ENCODE measurements around the gene FAM13A. TPM values are rescaled to one million over a fixed set of nuclear protein-coding genes. Genes with fewer than 3 reads are reported as not detected.

The FAM13A gene
- total and polyA plus RNA-seq, 2 of the 8 experiments (the other 6 are each of a cell fraction or from before 2014, with no cell fraction given), result 7.1 to 16.5 TPM

DNA sequence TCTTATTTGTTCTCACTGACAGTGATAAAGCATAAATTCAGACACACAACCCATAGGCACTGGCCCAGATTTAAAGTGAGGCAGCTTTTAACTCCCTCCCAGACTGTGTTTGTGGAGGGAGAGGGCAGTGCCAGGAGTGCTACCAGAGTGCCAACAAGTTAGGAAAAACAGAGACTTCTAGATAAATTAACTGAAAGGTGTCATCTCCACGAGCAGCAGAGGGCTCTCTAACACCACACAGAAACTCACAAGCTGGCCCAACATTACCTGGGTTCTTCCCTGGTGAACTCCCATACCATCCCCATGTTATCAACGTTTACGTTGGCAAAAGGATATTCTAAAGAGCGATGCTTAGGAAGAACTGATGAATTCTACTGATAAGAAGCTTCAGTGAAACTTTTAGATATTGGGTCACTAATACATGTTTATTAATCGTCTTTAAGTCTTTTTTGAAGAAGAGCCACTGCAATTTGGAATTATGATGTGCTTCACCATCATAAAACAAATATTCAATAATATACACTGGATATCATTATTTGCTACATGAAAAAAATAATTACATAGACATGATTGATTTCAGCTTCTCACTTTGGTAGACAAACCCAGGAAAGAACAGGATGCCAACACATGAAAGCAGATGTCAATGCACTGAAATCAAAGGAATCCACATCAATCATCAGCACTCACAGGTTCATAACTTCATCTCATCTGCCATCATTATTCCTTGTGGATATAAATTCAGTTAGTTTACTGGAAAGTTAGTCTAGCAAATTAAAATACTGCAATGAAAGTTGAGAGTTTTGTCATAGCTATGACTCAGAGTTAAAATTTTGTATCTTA, 238.1 kb downstream of the FAM13A start:
- DNase-seq (ENCODE audit: low read depth in 1 of 2, low spot score in 2 of 2), result peak in 1 of 2 experiments; percentile 54
- Histone ChIP-seq H3K56ac (replicated peaks; ENCODE audit: insufficient read length, low read depth, low read length) (no peak overlapping the region), H3K23ac (ENCODE audit: insufficient read length) (no peak overlapping the region), H3K27me3 (replicated peaks in 1 of 4; ENCODE audit: control insufficient read depth in 3 of 4, extremely low read depth in 1 of 4, insufficient read depth in 3 of 4, low read length in 3 of 4) (no peaks in the 10 kb centered on the region), H3K79me1 (ENCODE audit: low read depth, low read length) (no peaks in the 10 kb centered on the region), H3K4me1 (replicated peaks in 1 of 4; ENCODE audit: control insufficient read depth in 3 of 4, insufficient read depth in 4 of 4, low read length in 3 of 4) (peaks cover 0 to 8% (median 4%) of the 10 kb centered on the region in 4 experiments; a peak in 5 of 7 replicates), H2AK5ac (ENCODE audit: low read depth, low read length) (no peak overlapping the region), H3K79me2 (ENCODE audit: control insufficient read depth in 1 of 2, insufficient read depth in 2 of 2, low read length in 2 of 2) (no peaks in the 10 kb centered on the region), H4K5ac (ENCODE audit: insufficient read length, low read depth, low read length) (no peak overlapping the region), H4K8ac (ENCODE audit: extremely low read depth, insufficient read depth, low read length) (no peak overlapping the region), H3K4me3 (ENCODE audit: extremely low read depth in 1 of 4, insufficient read depth in 2 of 4, low read depth in 3 of 4, low read length in 4 of 4) (no peak overlapping the region), H3K18ac (ENCODE audit: extremely low read depth, low read length) (no peak overlapping the region), H3K36me3 (ENCODE audit: control insufficient read depth in 2 of 4, insufficient read depth in 4 of 4, low read length in 3 of 4) (no peaks in the 10 kb centered on the region), H2BK5ac (ENCODE audit: low read depth, low read length) (no peak overlapping the region), H4K20me1 (replicated peaks in 1 of 2; ENCODE audit: control insufficient read depth in 1 of 2, insufficient read depth in 2 of 2, low read length in 2 of 2) (no peaks in the 10 kb centered on the region), H3K9me3 (ENCODE audit: insufficient read depth in 2 of 2, low read depth in 1 of 2, low read length in 1 of 2) (no peaks in the 10 kb centered on the region), H2AFZ (ENCODE audit: low read length) (no peak overlapping the region), H2BK20ac (ENCODE audit: low read length) (no peak overlapping the region), H3K14ac (ENCODE audit: insufficient read length) (no peak overlapping the region), H4K91ac (replicated peaks; ENCODE audit: insufficient read length, low read length) (no peak overlapping the region), H3K4me2 (ENCODE audit: insufficient read depth in 1 of 2, low read depth in 2 of 2, low read length in 2 of 2) (no peak overlapping the region), H2BK12ac (ENCODE audit: low read depth, low read length) (no peak overlapping the region), H3K23me2 (ENCODE audit: low read depth, low read length) (peaks cover 4% of the 10 kb centered on the region; the same call in 1 of the 2 replicates), H2BK15ac (ENCODE audit: low read length) (no peak overlapping the region), H3K27ac (ENCODE audit: low read depth, low read length) (no peak overlapping the region), H3K4ac (replicated peaks; ENCODE audit: insufficient read length, low read depth, low read length) (no peak overlapping the region), H3K9ac (replicated peaks in 1 of 4; ENCODE audit: extremely low read depth in 1 of 4, low read depth in 3 of 4, low read length in 3 of 4) (no peak overlapping the region), H2BK120ac (replicated peaks; ENCODE audit: low read depth, low read length) (no peak overlapping the region)
- WGBS, 2 experiments (ENCODE audit: extremely low coverage in 1 of 2, insufficient coverage in 1 of 2, insufficient read length in 1 of 2, insufficient replicate concordance in 2 of 2, low coverage in 1 of 2, low lambda C conversion rate in 2 of 2, missing lambda C conversion rate in 1 of 2), result 44% methylated on average over 5 of the region's 5 CpGs; no CpG with 5 or more reads in 1 of the 2 experiments
- CTCF ChIA-PET (ENCODE audit: partially characterized antibody), result interaction anchor here (0.6 to 12.6 kb wide), 25 partner anchors 9 to 303 kb away, joined by 3 to 224 read pairs (median 4); partner anchors contain the start of gene TIGD2
- POLR2A ChIA-PET (ENCODE audit: partially characterized antibody), result interaction anchor here (1.0 kb wide), 1 partner anchor 153 kb away, joined by 3 read pairs; no protein-coding TSS in a partner anchor
- TF ChIP-seq, protein P1, sequence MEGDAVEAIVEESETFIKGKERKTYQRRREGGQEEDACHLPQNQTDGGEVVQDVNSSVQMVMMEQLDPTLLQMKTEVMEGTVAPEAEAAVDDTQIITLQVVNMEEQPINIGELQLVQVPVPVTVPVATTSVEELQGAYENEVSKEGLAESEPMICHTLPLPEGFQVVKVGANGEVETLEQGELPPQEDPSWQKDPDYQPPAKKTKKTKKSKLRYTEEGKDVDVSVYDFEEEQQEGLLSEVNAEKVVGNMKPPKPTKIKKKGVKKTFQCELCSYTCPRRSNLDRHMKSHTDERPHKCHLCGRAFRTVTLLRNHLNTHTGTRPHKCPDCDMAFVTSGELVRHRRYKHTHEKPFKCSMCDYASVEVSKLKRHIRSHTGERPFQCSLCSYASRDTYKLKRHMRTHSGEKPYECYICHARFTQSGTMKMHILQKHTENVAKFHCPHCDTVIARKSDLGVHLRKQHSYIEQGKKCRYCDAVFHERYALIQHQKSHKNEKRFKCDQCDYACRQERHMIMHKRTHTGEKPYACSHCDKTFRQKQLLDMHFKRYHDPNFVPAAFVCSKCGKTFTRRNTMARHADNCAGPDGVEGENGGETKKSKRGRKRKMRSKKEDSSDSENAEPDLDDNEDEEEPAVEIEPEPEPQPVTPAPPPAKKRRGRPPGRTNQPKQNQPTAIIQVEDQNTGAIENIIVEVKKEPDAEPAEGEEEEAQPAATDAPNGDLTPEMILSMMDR (IDR thresholded peaks at IDR 0.05; ENCODE audit: control extremely low read depth in 1 of 3, insufficient read depth in 1 of 3, low read depth in 1 of 3, low read length in 3 of 3), result peak; percentile 36 to 85 (median 73)
- TF ChIP-seq RAD21 (IDR thresholded peaks at IDR 0.05 in 1 of 2, conservative IDR thresholded peaks at IDR 0.05 in 1 of 2; ENCODE audit: low read depth in 2 of 2, low read length in 2 of 2), result peak; percentile 94 to 97
- TF ChIP-seq, protein P2, sequence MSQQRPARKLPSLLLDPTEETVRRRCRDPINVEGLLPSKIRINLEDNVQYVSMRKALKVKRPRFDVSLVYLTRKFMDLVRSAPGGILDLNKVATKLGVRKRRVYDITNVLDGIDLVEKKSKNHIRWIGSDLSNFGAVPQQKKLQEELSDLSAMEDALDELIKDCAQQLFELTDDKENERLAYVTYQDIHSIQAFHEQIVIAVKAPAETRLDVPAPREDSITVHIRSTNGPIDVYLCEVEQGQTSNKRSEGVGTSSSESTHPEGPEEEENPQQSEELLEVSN (IDR thresholded peaks at IDR 0.05), result no peak
- TF ChIP-seq TAF1 (IDR thresholded peaks at IDR 0.05; ENCODE audit: low read depth, low read length), result no peak
- no peak for TF ChIP-seq RFX5 (IDR thresholded peaks at IDR 0.05; ENCODE audit: borderline replicate concordance, low read depth, low read length)
- FAIRE-seq, result peak; percentile 88

Measured in H1 (cell line).